ENCODE data around the gene PYURF.

Gene PYURF

DNA sequence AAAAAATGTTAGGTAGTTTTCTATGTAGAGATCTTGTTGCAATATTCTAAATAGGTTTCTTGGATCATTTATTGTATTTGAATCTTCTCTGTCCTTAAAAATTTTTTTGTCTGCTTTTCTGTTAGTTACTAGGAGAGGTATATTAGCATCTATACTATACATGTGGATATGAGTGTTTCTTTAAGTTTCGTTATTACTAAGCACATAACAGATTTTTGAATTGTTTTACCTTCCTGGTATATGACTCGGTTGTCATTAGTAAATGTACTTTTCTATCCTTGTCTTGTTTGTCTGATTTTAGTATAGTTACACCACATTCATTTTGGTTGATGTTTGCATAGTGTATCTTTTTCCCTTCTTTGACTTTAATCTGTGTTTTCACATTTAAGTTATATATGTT, 20.2 kb downstream of the PYURF start:
- no peak for DNase-seq

DNA sequence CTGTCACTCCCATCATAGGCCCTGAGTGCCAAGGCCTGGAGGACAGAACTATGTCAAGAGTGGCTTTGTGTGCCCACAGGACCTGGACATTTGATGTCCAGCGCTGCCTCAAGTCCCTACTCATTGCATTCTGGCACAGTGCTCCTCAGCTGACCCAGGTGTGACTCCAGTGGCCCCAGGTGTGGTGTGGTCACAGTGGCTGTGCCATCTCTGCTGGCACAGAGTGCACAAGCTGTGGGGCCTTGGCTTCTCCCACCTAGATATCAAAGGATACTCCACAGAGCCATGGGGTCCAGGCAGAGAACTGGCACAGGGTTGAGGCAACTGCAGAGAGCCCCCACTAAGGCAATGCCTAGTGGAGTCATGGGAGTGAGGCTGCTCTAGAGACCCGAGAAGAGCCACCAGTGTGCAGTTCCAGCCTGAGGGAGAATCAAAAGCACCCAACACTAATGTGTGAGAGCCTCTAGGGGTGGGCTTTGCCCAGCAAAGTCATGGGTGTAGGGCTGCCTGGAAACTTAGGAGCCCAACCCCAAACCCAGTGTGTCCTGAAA, 25.6 kb downstream of the PYURF start:
- no peak for DNase-seq

DNA sequence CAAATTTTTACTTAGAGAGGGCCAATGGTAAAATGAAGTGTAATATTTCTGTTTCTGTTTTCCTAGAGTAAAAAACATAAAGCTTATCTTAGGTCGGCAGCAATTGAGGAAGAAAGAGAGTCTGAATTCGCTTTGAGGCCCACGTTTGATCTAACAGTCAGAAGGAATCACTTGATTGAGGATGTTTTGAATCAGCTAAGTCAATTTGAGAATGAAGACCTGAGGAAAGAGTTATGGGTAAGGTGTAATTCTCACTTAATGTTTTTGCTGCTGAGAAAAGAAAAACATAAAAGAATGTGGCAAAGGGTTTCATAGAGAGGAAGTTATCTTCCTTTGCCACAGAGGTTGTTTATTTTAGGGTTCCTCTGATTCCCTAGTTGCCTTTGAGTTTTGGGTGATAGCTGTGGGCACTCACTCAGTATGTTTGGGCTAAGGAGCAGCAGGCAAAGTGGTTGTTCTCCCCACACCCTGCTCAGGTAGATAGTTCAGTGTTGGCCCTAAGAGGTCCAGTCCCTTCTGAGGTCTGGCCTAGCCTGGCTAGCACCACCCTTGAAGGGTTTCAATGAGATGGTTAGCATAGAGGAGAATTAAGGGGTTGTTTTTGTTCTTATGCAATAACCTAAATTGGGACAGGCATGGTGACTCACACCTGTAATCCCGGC, 34.3 kb downstream of the PYURF start:
- no peak for DNase-seq

- DNase-seq = no peak
These were observed 42.0 kb downstream of the PYURF start for GRCh38 chr4:88481537-88481936.

DNA sequence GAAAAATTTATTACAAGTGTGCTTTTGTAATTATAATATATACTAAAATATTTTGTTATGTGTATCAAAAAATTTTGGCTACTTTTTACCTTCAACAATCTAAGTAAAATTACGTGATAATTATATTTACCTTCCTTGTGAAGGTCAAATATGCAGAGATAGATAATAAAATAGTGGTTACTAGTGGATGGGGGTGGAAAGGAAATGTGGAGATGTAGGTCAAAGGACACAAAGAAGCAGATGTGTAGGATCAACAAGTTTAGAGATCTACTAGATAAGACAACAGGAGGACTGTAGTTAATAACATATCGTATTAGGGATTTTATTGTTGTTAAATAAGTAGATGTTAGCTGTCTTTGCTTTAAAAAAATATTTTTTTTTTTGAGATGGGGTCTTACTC, 45.3 kb downstream of the PYURF start:
- no peak for DNase-seq

DNA sequence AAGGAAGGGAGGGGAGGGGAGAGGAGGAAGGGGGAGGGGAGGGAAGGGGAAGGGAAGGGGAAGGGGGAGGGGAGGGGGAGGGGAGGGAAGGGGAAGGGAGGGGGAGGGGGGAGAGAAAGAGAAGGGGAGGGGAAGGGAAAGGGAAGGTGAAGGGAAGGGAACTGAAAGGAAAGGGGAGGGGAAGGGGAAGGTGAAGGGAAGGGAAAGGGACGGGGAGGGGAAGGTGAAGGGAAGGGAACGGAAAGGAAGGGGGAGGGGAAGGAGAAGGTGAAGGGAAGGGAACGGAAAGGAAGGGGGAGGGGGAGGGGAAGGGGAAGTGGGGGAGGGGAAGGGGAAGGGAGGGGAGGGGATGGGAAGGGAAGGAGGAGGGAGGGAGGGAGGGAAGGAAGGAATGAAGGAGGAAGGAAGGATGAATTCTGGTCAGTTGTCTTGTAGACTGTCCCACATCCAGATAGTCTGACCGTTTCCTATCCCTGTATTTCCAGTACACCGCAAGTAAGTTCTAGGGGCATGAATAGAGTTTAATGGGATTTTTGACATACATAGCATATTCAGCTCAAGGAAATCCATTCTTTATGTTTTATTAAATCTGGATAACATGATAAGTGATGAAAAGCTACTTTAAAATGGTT, 46.2 kb downstream of the PYURF start:
- no peak for DNase-seq
